ENCODE results near the gene GNG8.

Gene GNG8

DNA sequence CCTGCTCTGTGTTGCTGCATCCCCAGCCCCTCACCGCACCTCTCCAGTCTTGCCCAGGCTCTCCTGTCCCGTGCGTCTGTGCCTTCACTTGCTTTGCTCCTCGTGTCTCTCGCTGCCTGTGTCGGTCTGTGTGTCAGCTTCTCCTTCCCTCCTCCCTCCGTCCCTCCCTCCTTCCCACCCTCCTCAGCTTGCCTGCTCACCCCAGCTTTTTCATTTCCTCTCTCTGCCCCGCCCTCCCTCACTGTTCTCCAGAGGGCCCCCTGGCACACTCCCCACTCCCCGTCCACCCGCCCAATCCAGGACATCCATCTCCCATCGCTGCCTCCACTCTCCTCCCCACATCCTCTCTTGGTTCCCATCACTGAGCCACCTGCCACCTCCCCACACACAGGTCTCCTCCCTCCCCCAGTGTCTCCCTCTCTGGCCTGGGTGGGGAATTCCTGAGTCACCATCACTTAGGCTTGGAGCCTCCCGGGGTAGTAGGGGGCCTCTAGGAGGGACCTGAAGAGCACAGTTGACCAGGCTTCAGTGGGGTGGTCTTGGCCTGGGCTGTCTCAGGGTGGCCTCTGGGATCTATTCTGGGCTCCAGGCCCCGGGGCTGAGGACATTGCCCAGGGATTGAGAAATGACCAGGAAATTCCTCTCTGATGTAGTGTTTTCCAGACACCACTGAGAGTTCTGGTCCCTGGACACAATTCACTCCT lies 10.9 kb downstream of the GNG8 start, which contains the start of gene PTGIR:
PTGIR (minus strand) TSS at position 132 of the 704 bp plus-strand sequence. CDS start 864 bp downstream, outside the sequence.
- no peak within 1 kb of the TSS for H3K4me2 ChIP-seq (ENCODE audit: low read depth, low read length)
- H3K4me1 ChIP-seq (ENCODE audit: low read length) = no peaks in the 10 kb centered on the region
- H3K27me3 ChIP-seq (replicated peaks; ENCODE audit: insufficient read depth, low read length) = peaks cover 88% of the 10 kb centered on the region
- 0 out of 2 replicates have a peak, but pooled peaks cover 2% of the 10 kb centered on the region for H4K20me1 ChIP-seq (ENCODE audit: insufficient read depth, low read length)
- no peaks in the 10 kb centered on the region for H3K9me3 ChIP-seq (replicated peaks; ENCODE audit: insufficient read depth, low read length)
- DNase-seq = no peak
- H2AFZ ChIP-seq (ENCODE audit: low read length) = no peak within 1 kb of the TSS
- no peak for TF ChIP-seq EZH2 (optimal IDR thresholded peaks at IDR 0.05; ENCODE audit: low read depth, low read length)
- TF ChIP-seq EZH2phosphoT487 (IDR thresholded peaks at IDR 0.05; ENCODE audit: low read length) = no peak
- no peak for TF ChIP-seq CTCF (IDR thresholded peaks at IDR 0.05; ENCODE audit: low read length)
- no peaks in the 10 kb centered on the region for H3K79me2 ChIP-seq (ENCODE audit: low read length)
- no peak within 1 kb of the TSS for H3K4me3 ChIP-seq (ENCODE audit: low read length)
- no peaks in the 10 kb centered on the region for H3K36me3 ChIP-seq (replicated peaks; ENCODE audit: insufficient read depth, low read length)
- no peaks in the 10 kb centered on the region for H3K9me2 ChIP-seq (replicated peaks; ENCODE audit: insufficient read depth, low read length)
- no peak within 1 kb of the TSS for H3K9ac ChIP-seq (ENCODE audit: low read length)
- no peaks in the 10 kb centered on the region for H3F3A ChIP-seq (ENCODE audit: insufficient read depth, low read length)
- no peak within 1 kb of the TSS for H3K27ac ChIP-seq (ENCODE audit: low read length)

GRCh38 chr19:46623915-46624502 lies 12.0 kb downstream of the GNG8 start:
- no peak overlapping the region for H3K27ac ChIP-seq (ENCODE audit: low read length)
- H2AFZ ChIP-seq (ENCODE audit: low read length) = no peak overlapping the region
- H3K4me2 ChIP-seq (ENCODE audit: low read depth, low read length) = no peak overlapping the region
- H3K9me3 ChIP-seq (replicated peaks; ENCODE audit: insufficient read depth, low read length) = no peaks in the 10 kb centered on the region
- H3K9ac ChIP-seq (ENCODE audit: low read length) = no peak overlapping the region
- H3K79me2 ChIP-seq (ENCODE audit: low read length) = no peaks in the 10 kb centered on the region
- H3K36me3 ChIP-seq (replicated peaks; ENCODE audit: insufficient read depth, low read length) = no peaks in the 10 kb centered on the region
- H3K27me3 ChIP-seq (replicated peaks; ENCODE audit: insufficient read depth, low read length) = peaks cover 86% of the 10 kb centered on the region
- no peak overlapping the region for H3K4me3 ChIP-seq (ENCODE audit: low read length)
- H3K9me2 ChIP-seq (replicated peaks; ENCODE audit: insufficient read depth, low read length) = no peaks in the 10 kb centered on the region
- no peak for DNase-seq
- no peak for TF ChIP-seq EZH2 (optimal IDR thresholded peaks at IDR 0.05; ENCODE audit: low read depth, low read length)
- no peak for TF ChIP-seq EZH2phosphoT487 (IDR thresholded peaks at IDR 0.05; ENCODE audit: low read length)
- TF ChIP-seq CTCF (IDR thresholded peaks at IDR 0.05; ENCODE audit: low read length) = no peak
- H4K20me1 ChIP-seq (ENCODE audit: insufficient read depth, low read length) = peaks cover 2% of the 10 kb centered on the region; the same call in 1 of the 2 replicates
- H3F3A ChIP-seq (ENCODE audit: insufficient read depth, low read length) = no peaks in the 10 kb centered on the region
- H3K4me1 ChIP-seq (ENCODE audit: low read length) = no peaks in the 10 kb centered on the region

DNA sequence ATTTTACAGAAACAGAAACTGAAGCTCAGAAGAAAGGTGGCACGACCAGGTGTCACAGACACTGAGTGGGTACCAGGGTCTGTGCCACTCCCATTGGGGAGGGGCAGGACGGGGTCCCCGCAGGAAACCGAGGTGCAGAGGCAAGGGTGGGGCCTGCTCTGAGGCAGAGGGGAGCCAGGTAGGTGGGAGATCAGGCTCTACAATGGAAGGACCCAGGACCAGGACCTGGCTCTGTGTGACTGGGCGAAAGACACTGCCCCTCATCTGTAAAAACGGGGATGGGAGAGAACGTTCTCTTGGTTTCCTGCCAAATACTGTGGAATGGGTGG lies 13.9 kb downstream of the GNG8 start:
- Histone ChIP-seq H3K27ac (ENCODE audit: low read length) (no peak overlapping the region), H3K27me3 (replicated peaks; ENCODE audit: insufficient read depth, low read length) (peaks cover 89% of the 10 kb centered on the region), H3F3A (ENCODE audit: insufficient read depth, low read length) (no peaks in the 10 kb centered on the region), H3K4me2 (ENCODE audit: low read depth, low read length) (no peak overlapping the region), H3K4me1 (ENCODE audit: low read length) (peaks cover 3% of the 10 kb centered on the region; the same call in 1 of the 2 replicates), H4K20me1 (ENCODE audit: insufficient read depth, low read length) (peaks cover 2% of the 10 kb centered on the region; the same call in 1 of the 2 replicates), H3K9me3 (replicated peaks; ENCODE audit: insufficient read depth, low read length) (no peaks in the 10 kb centered on the region), H3K9ac (ENCODE audit: low read length) (no peak overlapping the region), H3K79me2 (ENCODE audit: low read length) (no peaks in the 10 kb centered on the region), H2AFZ (ENCODE audit: low read length) (no peak overlapping the region), H3K36me3 (replicated peaks; ENCODE audit: insufficient read depth, low read length) (no peaks in the 10 kb centered on the region), H3K9me2 (replicated peaks; ENCODE audit: insufficient read depth, low read length) (no peaks in the 10 kb centered on the region), H3K4me3 (ENCODE audit: low read length) (no peak overlapping the region)
- DNase-seq = no peak
- TF ChIP-seq EZH2phosphoT487 (IDR thresholded peaks at IDR 0.05; ENCODE audit: low read length) (no peak), EZH2 (optimal IDR thresholded peaks at IDR 0.05; ENCODE audit: low read depth, low read length) (no peak), CTCF (IDR thresholded peaks at IDR 0.05; ENCODE audit: low read length) (no peak)

Data from MM.1S (cell line).